Esophagus muscularis mucosa (tissue), 4 donors: ENCODE data around the gene SUCLA2.

Experiments used
- CTCF ChIP-seq, 3 experiments: fragments of 200-600 bp in 2 of 3; fragments of 450-650 bp in 1 of 3; sonication (generic) in 2 of 3; IDR thresholded peaks; one replicate each; pipeline ENCODE4 v1.5.1; 2017 to 2019; ENCODE audit warnings: antibody characterized with exemption in 3 of 3, mild to moderate bottlenecking in 2 of 3, moderate library complexity in 1 of 3
- EP300 ChIP-seq: sonication (generic); formaldehyde crosslinking; IDR thresholded peaks from one replicate; pipeline ENCODE4 v1.6.1; 2017; ENCODE audit warnings: antibody characterized with exemption
- POLR2A ChIP-seq: fragments of 450-650 bp; IDR thresholded peaks from one replicate; pipeline ENCODE4 v1.6.1; 2017; ENCODE audit warnings: antibody characterized with exemption, moderate library complexity, mild to moderate bottlenecking, low read depth
- POLR2AphosphoS5 ChIP-seq, 2 donors: sonication (generic); formaldehyde crosslinking; IDR thresholded peaks; one replicate each; pipeline ENCODE4 v1.6.1; 2017; ENCODE audit warnings: antibody characterized with exemption in 2 of 2

GRCh38 chr13:48028066-48028465 is 27.0 kb upstream of the SUCLA2 start:
- TF ChIP-seq CTCF (IDR thresholded peaks at IDR 0.05) (no peak), POLR2A (no peak), EP300 (no peak), POLR2AphosphoS5 (IDR thresholded peaks at IDR 0.05) (no peak)
